KMS-11 (cell line): ENCODE results near the gene IL26.

ENCODE experiments used
- H2AFZ ChIP-seq: fragments of 200-600 bp; sonication (generic); 2 replicates; pipeline ENCODE4 v1.6.1; 2016; ENCODE audit warnings: antibody characterized with exemption, mixed run types, low read depth
- H3K27ac ChIP-seq: fragments of 200-600 bp; sonication (generic); 2 replicates; pipeline ENCODE4 v1.6.1; 2016; ENCODE audit warnings: mild to moderate bottlenecking, mixed run types
- H3K27me3 ChIP-seq: fragments of 200-600 bp; sonication (generic); 2 replicates; pipeline ENCODE4 v1.6.1; 2017; ENCODE audit warnings: mild to moderate bottlenecking, low read depth, mixed run types, moderate library complexity; ENCODE audit not compliant: insufficient read depth
- H3K36me3 ChIP-seq: fragments of 200-600 bp; sonication (generic); 2 replicates; pipeline ENCODE4 v1.6.1; 2017; ENCODE audit warnings: mild to moderate bottlenecking, mixed run types; ENCODE audit not compliant: insufficient read depth
- H3K4me1 ChIP-seq: fragments of 200-600 bp; sonication (generic); 2 replicates; pipeline ENCODE4 v1.6.1; 2016; ENCODE audit warnings: mild to moderate bottlenecking, low read depth, mixed run types; ENCODE audit not compliant: poor library complexity, severe bottlenecking
- H3K4me2 ChIP-seq: fragments of 200-600 bp; sonication (generic); 2 replicates; pipeline ENCODE4 v1.7.0; 2016; ENCODE audit warnings: mild to moderate bottlenecking, mixed run types
- H3K4me3 ChIP-seq: fragments of 200-600 bp; sonication (generic); IDR thresholded peaks from 2 replicates; pipeline ENCODE4 v1.6.1; 2017; ENCODE audit warnings: low read depth, low read length, mixed read lengths; ENCODE audit not compliant: insufficient read depth
- H3K79me2 ChIP-seq: fragments of 200-600 bp; sonication (generic); 2 replicates; pipeline ENCODE4 v1.6.1; 2016; ENCODE audit warnings: low read depth, mixed run types; ENCODE audit not compliant: insufficient read depth
- H3K9ac ChIP-seq: fragments of 200-600 bp; sonication (generic); 2 replicates; pipeline ENCODE4 v1.6.1; 2016; ENCODE audit warnings: mild to moderate bottlenecking, mixed run types
- H4K20me1 ChIP-seq: fragments of 200-600 bp; sonication (generic); 2 replicates; pipeline ENCODE4 v1.6.1; 2016; ENCODE audit warnings: mild to moderate bottlenecking, mixed run types; ENCODE audit not compliant: insufficient read depth
- TF ChIP-seq, protein P1 (sequence below): fragments of 200-600 bp; sonication (generic); conservative IDR thresholded peaks from 2 replicates; pipeline ENCODE4 v1.6.1; 2017; ENCODE audit warnings: low read depth, mild to moderate bottlenecking, antibody characterized with exemption, low read length, moderate library complexity, mixed read lengths

The IL26 gene

DNA sequence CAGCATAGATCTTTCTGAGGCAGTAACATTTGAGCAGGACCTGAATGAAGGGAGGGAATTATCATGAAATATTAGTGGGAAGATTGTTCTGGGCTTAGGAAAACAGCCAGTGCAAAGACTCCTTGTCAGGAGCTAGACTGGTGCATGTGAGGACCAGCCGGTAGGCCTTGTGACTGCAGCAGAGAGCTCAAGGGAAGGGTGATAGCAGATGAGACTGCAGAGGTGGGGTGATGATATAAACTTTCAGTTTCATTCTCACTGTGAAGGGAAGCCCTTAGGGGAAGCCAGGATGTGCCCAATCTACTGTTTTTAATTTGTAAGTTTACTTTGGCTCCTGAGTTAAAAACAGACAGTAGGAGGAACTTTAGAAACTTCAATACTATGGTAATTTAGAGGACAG lies 15.4 kb upstream of the IL26 start:
- H3K9ac ChIP-seq = no peak overlapping the region
- H2AFZ ChIP-seq = peak overlapping the region; percentile 56
- peak overlapping the region; percentile 24 for H3K4me2 ChIP-seq
- TF ChIP-seq, protein P1, sequence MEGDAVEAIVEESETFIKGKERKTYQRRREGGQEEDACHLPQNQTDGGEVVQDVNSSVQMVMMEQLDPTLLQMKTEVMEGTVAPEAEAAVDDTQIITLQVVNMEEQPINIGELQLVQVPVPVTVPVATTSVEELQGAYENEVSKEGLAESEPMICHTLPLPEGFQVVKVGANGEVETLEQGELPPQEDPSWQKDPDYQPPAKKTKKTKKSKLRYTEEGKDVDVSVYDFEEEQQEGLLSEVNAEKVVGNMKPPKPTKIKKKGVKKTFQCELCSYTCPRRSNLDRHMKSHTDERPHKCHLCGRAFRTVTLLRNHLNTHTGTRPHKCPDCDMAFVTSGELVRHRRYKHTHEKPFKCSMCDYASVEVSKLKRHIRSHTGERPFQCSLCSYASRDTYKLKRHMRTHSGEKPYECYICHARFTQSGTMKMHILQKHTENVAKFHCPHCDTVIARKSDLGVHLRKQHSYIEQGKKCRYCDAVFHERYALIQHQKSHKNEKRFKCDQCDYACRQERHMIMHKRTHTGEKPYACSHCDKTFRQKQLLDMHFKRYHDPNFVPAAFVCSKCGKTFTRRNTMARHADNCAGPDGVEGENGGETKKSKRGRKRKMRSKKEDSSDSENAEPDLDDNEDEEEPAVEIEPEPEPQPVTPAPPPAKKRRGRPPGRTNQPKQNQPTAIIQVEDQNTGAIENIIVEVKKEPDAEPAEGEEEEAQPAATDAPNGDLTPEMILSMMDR = no peak
- no peaks in the 10 kb centered on the region for H3K36me3 ChIP-seq
- no peaks in the 10 kb centered on the region for H3K27me3 ChIP-seq
- no peaks in the 10 kb centered on the region for H4K20me1 ChIP-seq
- H3K4me1 ChIP-seq = peaks cover 34% of the 10 kb centered on the region
- no peak overlapping the region for H3K4me3 ChIP-seq
- peak overlapping the region; percentile 16; the same call in 1 of the 2 replicates for H3K27ac ChIP-seq
- H3K79me2 ChIP-seq = no peaks in the 10 kb centered on the region

DNA sequence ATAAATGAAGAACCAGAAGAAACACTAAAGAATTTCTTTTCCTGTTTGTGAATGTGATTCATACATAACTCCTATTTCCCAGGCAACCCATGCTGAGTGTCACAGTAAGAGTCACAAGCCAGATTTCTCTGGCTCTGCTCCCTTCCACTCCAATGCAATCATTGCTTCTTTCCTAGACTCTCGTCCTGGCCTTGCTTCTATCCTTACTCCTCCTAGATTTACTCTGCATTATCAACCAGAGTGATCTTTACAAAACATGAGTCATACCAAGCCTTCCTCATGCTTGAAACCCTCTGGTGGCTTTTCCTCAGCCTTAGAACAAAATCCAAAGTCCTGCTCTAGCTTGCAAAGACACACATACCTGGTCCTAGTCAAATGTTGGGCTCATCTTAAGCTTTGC lies 14.5 kb upstream of the IL26 start:
- no peaks in the 10 kb centered on the region for H4K20me1 ChIP-seq
- H3K36me3 ChIP-seq = no peaks in the 10 kb centered on the region
- H3K27ac ChIP-seq = no peak overlapping the region
- no peak overlapping the region for H2AFZ ChIP-seq
- H3K27me3 ChIP-seq = no peaks in the 10 kb centered on the region
- H3K4me2 ChIP-seq = no peak overlapping the region
- no peaks in the 10 kb centered on the region for H3K79me2 ChIP-seq
- no peak overlapping the region for H3K9ac ChIP-seq
- peaks cover 35% of the 10 kb centered on the region for H3K4me1 ChIP-seq
- TF ChIP-seq, protein P1 = no peak
- no peak overlapping the region for H3K4me3 ChIP-seq

DNA sequence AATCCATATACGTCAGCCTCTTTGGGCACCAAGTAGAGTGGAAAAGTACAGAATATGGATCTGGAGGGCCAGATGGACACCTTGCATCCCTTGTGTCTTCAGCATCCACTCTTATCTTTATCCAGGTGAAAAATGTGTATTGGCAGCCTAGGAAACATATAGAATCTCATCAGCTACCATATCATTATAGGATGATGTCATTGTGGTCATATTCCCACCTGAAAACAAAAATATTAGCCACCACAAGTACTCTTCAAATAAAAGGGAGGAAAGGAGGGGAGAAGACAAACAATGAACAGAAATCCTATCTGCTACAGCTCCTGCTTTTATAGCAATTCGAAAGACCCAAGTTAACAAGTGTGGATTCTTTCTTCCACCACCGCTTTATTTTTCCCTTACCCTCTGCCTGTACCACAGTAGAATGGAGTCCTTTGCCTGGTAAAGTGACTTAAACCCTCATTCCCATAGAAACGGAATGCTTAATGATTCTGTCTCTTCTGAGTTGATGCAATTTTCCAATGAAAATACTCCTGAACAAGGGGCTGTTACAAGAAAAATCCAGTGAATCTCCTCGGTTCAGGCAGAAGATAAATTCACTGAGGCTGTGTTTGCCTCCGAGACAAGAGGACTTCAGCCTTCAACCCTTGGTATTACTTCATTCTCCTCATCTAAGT lies 13.8 kb upstream of the IL26 start:
- H3K9ac ChIP-seq = no peak overlapping the region
- H2AFZ ChIP-seq = no peak overlapping the region
- peaks cover 35% of the 10 kb centered on the region for H3K4me1 ChIP-seq
- H3K79me2 ChIP-seq = no peaks in the 10 kb centered on the region
- no peaks in the 10 kb centered on the region for H4K20me1 ChIP-seq
- no peak overlapping the region for H3K4me3 ChIP-seq
- no peak overlapping the region for H3K4me2 ChIP-seq
- H3K27ac ChIP-seq = no peak overlapping the region
- TF ChIP-seq, protein P1 = no peak
- H3K36me3 ChIP-seq = no peaks in the 10 kb centered on the region
- no peaks in the 10 kb centered on the region for H3K27me3 ChIP-seq

DNA sequence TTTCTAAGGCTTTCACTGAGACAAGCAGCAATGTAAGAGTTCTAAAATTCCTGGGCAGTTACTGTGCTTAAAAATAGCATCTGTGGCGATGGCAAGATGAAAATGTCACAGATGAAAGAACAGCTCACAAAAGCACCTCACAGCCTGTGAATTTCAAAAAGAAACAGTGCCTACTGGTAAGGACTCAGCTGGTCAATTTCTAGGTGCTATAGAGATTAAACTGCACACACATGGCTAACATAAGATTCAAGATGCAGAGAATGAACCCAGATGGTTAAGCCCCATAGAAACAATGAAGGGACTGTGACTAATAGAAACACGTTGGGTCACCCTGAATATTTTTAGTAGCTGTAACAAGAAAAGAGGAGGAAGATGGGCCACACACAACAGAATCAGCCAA lies 12.0 kb upstream of the IL26 start:
- H3K27me3 ChIP-seq = no peaks in the 10 kb centered on the region
- no peak overlapping the region for H3K4me3 ChIP-seq
- no peaks in the 10 kb centered on the region for H3K36me3 ChIP-seq
- H3K9ac ChIP-seq = no peak overlapping the region
- TF ChIP-seq, protein P1 = no peak
- H3K27ac ChIP-seq = no peak overlapping the region
- H3K4me1 ChIP-seq = peaks cover 35% of the 10 kb centered on the region
- H3K79me2 ChIP-seq = no peaks in the 10 kb centered on the region
- peak overlapping the region; percentile 77; the same call in 1 of the 2 replicates for H2AFZ ChIP-seq
- H4K20me1 ChIP-seq = no peaks in the 10 kb centered on the region
- H3K4me2 ChIP-seq = no peak overlapping the region
